HG03159 (cell line): ENCODE data around the gene SCCPDH.
A peak's percentile ranks its signal among the peaks of the same experiment; 100 is the strongest.
"Not testable (repeated sequence)": the region's sequence is repeated elsewhere in the genome, so short reads cannot be mapped to it uniquely, and the experiment has no call there.

Experiments used
- ATAC-seq: cut with Tn5 transposase; IDR thresholded peaks from one replicate; pipeline ENCODE4 v1.9.1; 2021; ENCODE audit warnings: mild to moderate bottlenecking, moderate library complexity; ENCODE audit not compliant: unreplicated experiment

The SCCPDH gene

GRCh38 chr1:246798606-246799496, 74.6 kb downstream of the SCCPDH start:
- no peak for ATAC-seq

- ATAC-seq: no peak
Observed at GRCh38 chr1:246800356-246800755, 76.1 kb downstream of the SCCPDH start.

GRCh38 chr1:246800756-246801155, 76.5 kb downstream of the SCCPDH start:
- ATAC-seq: no peak

DNA sequence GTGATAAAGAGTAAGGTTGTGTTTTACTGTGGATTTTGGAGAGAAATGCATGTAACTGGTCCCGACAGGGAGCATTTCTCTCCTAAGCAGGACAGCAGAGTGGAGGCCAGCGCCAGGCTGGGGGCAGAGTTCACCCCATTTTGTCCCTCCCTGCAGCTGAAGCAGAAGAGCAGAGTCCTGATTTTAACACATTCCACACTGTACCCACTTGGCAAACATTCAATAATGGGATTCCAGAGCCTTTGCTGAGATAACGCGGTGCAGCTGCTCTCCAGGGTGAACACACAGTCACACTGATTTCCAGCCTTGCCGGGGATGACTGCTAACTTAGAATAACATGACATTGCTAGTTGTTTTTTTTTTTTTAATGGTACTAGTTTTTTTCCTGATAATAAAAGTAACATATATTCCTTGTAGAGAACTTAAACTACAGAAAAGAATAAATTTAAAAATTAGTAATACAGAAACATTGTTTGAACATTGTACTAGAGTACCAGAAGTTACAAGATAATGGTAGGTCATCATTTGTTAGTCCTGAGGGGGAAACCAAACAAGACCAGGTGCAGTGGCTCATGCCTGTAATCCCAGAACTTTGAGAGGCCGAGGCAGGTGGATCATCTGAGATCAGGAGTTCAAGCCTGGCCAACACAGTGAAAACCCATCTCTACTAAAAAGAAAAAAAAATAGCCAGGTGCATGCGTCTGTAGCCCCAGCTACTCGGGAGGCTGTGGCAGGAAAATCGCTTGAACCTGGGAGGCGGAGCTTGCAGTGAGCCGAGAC, 77.2 kb downstream of the SCCPDH start:
- no peak for ATAC-seq

GRCh38 chr1:246803373-246803772, 79.2 kb downstream of the SCCPDH start:
- ATAC-seq: no peak

- no peak for ATAC-seq
Observed at GRCh38 chr1:246803883-246804282, 79.7 kb downstream of the SCCPDH start.

GRCh38 chr1:246805135-246805716, 81.0 kb downstream of the SCCPDH start:
- ATAC-seq: no peak

GRCh38 chr1:246809473-246809872, 85.3 kb downstream of the SCCPDH start:
- ATAC-seq: no peak

DNA sequence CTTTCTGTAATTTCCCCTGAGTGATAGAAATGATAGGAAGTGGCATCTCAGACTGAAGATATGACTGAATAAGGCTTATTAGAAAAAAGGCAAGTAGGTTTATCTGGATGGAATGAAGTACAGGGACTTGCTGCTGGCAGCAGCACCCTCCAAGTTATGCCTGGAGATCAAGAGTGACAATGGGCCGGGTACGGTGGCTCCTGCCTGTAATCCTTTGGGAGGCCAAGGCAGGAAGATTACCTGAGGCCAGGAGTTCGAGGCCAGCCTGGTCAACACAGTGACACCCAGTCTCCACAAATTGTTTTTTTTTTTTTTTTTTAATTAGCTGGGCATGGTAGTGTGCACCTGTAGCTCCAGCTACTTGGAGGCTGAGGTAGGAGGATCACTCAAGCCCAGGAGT, 87.8 kb downstream of the SCCPDH start:
- ATAC-seq: no peak

- not testable (repeated sequence) for ATAC-seq
Observed at GRCh38 chr1:246813325-246813724, 89.1 kb downstream of the SCCPDH start.

DNA sequence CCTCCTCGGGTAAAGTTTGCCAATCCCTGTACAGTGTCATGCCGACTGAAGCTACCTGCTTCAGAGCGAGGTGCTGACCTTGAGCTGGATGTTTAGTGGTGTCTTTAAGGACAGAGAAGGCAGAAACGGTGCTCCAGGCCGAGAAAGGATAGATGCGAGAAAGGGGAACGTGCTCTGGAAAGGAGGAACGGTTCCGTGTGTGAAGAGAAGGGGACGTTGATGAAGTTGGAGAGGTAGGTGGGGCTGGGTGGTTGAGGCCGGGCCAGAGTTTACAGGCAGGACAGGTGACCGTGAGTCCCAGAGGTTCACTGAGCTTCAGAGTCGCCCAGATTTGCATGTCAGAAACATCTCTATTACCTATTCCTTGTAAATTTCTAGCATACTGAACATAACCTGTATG, 90.7 kb downstream of the SCCPDH start:
- no peak for ATAC-seq

- peak; percentile 84 for ATAC-seq
Observed at GRCh38 chr1:246815693-246816270, 91.6 kb downstream of the SCCPDH start.
